ENCODE results near the gene CFAP69.
"Not testable (repeated sequence)": the region's sequence is repeated elsewhere in the genome, so short reads cannot be mapped to it uniquely, and the experiment has no call there.

Gene CFAP69

GRCh38 chr7:90232430-90232829, 12.5 kb upstream of the CFAP69 start:
- no peak for DNase-seq

GRCh38 chr7:90233569-90233968, 11.4 kb upstream of the CFAP69 start:
- DNase-seq: no peak

- no peak for DNase-seq
These were observed 8.2 kb upstream of the CFAP69 start for GRCh38 chr7:90236721-90237289.

- DNase-seq: no peak
These were observed 7.0 kb upstream of the CFAP69 start for GRCh38 chr7:90238022-90238421.

- DNase-seq: no peak
These were observed 6.4 kb upstream of the CFAP69 start for GRCh38 chr7:90238583-90238982.

- DNase-seq: no peak
These were observed 5.9 kb upstream of the CFAP69 start for GRCh38 chr7:90239050-90239449.

- DNase-seq: no peak
These were observed 5.2 kb upstream of the CFAP69 start for GRCh38 chr7:90239625-90240228.

- no peak for DNase-seq
These were observed 2.4 kb upstream of the CFAP69 start for GRCh38 chr7:90242369-90243168.

GRCh38 chr7:90243556-90243955, 1.4 kb upstream of the CFAP69 start:
- DNase-seq: no peak

- DNase-seq: no peak
These were observed 437 bp upstream of the CFAP69 start for GRCh38 chr7:90244565-90244908.

GRCh38 chr7:90246171-90246570, 1.2 kb downstream of the CFAP69 start:
- DNase-seq: no peak

- no peak for DNase-seq
These were observed 3.7 kb downstream of the CFAP69 start for GRCh38 chr7:90248706-90249105.

GRCh38 chr7:90250601-90251303, 5.8 kb downstream of the CFAP69 start:
- no peak for DNase-seq

GRCh38 chr7:90251304-90251635, 6.3 kb downstream of the CFAP69 start:
- DNase-seq: no peak

- DNase-seq: not testable (repeated sequence)
These were observed 11.0 kb downstream of the CFAP69 start for GRCh38 chr7:90256011-90256410.

GRCh38 chr7:90256778-90257177, 11.8 kb downstream of the CFAP69 start:
- DNase-seq: no peak

- no peak for DNase-seq
These were observed 16.5 kb downstream of the CFAP69 start for GRCh38 chr7:90261441-90261840.

- DNase-seq: no peak
These were observed 17.5 kb downstream of the CFAP69 start for GRCh38 chr7:90262438-90262837.

GRCh38 chr7:90266808-90267207, 21.8 kb downstream of the CFAP69 start:
- DNase-seq: no peak

- no peak for DNase-seq
These were observed 22.4 kb downstream of the CFAP69 start for GRCh38 chr7:90267263-90267858.

GRCh38 chr7:90269163-90269562, 24.2 kb downstream of the CFAP69 start:
- no peak for DNase-seq

GRCh38 chr7:90270431-90271178, 25.6 kb downstream of the CFAP69 start:
- DNase-seq: no peak

- no peak for DNase-seq
These were observed 26.8 kb downstream of the CFAP69 start for GRCh38 chr7:90271753-90272152.
